HG03457 (cell line): ENCODE data around the gene TMIGD3.
"Not testable (repeated sequence)": the region's sequence is repeated elsewhere in the genome, so short reads cannot be mapped to it uniquely, and the experiment has no call there.

ENCODE experiments used
- ATAC-seq: cut with Tn5 transposase; IDR thresholded peaks from one replicate; pipeline ENCODE4 v1.9.1; 2021; ENCODE audit warnings: moderate number of reproducible peaks; ENCODE audit not compliant: unreplicated experiment

TMIGD3 gene

DNA sequence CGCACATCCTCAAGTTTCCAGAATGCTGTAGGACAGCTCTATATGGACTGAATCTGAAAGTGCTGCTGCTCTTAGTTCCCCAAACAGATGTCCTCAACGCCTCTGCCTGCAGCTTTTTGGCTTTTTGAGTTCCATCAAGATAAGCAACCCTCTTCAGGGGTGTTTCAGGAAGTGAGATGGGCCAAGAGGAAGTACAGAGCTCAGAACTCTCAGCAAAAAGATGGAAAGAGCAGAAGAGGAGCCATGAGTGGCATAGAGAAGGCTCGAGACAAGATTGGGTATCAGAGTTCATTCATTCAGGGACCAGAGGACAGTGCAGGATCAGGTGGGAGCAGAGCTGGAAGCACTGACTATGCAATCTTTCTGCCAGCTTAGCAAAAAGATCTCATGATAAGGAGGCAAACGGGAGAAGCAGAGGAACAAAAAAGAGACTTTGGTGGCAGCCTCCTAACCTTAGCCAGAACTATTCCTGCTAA lies at the start of gene TMIGD3, which contains the start of gene ADORA3:
Gene TMIGD3 (minus strand): TSS at position 49 of the 476 bp plus-strand sequence. CDS start 279 bp downstream, outside the sequence.
Gene ADORA3 (minus strand): TSS at position 49 of the 476 bp plus-strand sequence. CDS start 279 bp downstream, outside the sequence.
- no peak for ATAC-seq

DNA sequence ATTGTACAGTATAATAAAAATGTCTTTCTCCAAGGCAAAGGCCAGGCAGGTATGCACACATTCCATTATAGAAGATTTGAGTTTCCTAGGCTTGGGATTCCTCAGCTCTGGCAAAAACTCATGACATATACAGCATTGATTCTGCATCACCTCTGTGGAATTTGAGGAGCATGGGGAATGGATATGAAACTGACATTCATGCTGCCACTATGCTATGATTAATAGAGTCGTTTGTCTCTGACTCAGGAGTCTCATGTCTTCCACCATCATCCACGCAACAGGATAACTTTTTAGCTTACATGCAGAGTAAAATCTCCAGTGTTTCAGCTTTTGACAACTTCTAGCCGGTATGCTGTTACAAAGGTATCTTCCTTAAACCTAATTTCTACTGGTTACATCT lies 49.8 kb upstream of the TMIGD3 start:
- ATAC-seq, result no peak

DNA sequence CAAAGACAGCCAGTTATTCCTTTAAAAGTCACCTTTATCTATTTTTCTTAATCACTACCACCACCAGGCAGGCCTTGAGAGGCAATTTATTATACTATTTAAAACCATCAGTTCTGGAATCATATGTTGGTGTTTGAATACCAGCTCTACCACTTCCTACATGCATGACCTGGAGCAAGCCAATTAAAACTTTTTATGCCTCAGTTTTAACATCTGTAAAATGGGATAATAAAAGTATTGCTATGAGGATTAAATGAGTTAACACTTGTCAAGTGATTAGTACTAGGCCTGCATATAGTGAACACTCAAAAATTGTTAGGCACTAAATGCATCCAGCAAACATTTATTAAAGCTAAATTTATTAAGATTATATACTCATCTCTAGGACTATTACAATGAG lies 49.2 kb upstream of the TMIGD3 start:
- ATAC-seq, result no peak

DNA sequence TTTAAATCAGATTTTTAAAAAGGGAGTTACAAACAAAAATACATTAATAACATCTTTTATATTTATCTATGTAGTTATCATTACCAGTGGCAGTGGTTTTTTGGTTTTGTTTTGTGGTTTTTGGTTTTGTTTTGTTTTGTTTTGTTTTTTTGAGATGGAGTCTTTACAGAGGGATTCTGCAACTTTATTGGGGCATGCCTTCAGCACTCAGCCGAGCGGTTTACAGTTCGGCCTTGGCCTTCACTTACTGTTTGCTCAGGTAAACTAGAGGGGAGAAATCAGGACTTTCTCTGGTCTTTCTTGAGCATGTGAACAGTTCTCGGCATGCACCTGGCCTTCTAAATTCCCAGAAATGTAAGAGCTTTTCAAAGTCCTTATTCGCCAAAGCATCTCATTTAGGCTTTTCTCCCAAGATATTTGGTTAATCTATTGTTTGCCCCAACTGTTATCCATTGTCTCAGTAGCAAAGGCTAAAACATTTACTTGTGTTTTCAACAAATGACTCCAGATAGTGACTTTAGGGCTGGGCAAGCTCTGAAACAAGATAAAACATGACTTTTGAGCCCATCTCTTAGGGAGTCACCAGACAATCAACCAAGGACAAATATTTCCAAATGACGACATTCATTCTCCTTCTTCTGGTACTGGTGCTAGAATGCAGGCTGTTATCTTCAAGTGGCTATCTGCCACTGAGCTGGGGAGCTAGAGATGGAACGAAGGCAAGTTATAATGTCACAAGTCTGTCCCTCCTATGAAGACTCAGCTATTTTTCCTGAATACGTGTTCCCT lies 48.4 kb upstream of the TMIGD3 start:
- no peak for ATAC-seq

DNA sequence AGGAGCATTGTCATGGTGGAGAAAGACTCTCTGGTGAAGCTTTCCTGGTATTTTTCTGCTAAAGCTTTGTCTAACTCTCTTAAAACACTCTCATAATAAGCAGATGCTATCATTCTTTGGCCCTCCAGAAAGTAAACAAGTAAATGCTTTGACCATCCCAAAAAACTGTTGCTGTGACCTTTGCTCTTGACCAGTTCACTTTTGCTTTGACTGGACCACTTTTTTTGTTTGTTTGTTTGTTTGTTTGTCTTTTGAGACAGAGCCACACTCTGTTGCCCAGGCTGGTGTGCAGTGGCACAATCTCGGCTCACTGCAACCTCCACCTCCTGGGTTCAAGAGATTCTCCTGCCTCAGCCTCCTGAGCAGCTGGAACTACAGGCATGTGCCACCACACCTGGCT lies 44.4 kb upstream of the TMIGD3 start:
- not testable (repeated sequence) for ATAC-seq

DNA sequence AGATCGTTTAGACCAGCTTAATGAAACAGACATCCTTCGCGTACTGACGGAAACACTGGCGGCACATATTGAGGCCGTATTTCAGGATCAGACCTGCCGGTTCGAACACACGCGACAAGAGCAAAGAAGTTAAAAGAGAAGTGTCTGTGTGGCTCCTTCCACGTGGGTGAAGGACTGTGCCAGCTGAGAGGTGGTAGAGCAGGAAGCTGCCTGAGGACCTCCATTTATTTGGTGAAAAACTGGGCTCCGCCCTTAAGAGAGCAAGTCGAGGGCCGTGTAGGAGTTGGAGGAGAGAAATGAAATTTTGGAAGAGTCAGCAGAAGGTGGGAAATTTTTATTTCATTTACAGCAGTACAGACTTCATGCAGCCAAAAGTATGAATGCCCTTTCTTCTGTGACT lies 38.8 kb upstream of the TMIGD3 start:
- no peak for ATAC-seq

DNA sequence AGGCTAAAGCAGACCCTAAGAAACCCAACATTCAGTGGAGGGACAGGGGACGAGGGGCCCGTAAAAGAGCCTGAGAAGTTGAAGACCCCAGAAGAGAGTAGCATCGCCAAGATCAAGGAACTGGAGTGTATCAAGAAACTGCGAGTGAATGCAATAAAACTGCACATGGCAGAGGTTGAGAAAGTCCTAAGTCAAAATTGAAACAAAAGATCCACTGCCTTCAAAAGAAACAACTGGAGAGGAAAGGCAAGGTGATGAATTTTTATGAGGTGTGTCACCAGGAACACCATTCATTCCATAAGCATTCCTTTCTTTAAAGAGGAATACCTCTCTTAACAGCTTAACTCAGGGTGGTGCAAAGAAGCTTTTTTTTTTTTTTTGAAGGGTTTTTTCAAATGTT lies 38.3 kb upstream of the TMIGD3 start:
- no peak for ATAC-seq

DNA sequence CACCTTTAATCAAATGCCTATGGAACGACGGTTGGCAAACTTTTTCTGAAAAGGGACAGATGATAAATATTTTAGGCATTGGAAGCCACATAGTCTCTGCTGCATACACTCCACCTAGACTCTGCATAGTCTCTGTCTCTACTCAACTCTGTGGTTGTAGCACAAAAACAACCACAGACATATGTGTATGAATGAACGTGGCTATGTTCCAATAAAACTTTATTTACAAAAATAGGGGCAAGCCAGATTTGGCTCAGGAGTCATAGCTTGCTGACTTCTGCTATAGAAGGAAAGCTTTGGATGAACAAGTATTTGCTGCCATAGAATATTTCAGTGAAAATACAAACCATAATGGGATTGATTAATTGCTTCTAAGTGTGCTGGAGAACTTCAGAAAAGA lies 37.5 kb upstream of the TMIGD3 start:
- ATAC-seq, result no peak

DNA sequence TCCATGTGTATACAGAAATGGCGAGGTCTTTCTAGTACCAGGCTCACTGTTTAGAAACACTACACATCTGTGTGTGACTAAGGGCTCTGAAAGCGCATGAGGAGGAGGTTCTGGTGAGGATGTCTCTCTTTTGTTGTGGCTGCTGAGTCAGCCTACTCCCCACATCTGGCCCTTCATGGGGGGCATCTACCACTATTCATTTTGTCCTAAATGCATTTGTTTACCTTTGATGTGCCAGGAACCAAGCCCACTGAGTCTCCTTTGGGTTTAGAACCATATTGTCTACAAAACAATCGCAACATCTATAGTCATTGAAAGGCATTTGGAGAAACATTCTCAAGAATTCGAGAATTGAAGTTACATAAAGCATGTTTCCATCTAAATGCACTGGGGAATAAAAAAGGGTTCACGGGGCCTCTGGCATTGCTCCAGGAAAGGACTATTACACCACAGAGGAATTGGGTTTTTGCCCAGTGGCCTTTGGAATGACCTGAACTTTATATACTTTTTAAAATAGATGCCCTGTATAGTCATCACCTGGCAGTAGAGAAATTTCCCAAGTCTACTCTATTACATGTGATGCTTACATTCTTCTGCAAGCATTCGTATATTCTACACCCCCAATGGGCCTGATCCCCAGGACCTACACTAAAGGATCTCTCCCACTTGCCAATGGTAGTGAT lies 35.1 kb upstream of the TMIGD3 start:
- ATAC-seq, result no peak

DNA sequence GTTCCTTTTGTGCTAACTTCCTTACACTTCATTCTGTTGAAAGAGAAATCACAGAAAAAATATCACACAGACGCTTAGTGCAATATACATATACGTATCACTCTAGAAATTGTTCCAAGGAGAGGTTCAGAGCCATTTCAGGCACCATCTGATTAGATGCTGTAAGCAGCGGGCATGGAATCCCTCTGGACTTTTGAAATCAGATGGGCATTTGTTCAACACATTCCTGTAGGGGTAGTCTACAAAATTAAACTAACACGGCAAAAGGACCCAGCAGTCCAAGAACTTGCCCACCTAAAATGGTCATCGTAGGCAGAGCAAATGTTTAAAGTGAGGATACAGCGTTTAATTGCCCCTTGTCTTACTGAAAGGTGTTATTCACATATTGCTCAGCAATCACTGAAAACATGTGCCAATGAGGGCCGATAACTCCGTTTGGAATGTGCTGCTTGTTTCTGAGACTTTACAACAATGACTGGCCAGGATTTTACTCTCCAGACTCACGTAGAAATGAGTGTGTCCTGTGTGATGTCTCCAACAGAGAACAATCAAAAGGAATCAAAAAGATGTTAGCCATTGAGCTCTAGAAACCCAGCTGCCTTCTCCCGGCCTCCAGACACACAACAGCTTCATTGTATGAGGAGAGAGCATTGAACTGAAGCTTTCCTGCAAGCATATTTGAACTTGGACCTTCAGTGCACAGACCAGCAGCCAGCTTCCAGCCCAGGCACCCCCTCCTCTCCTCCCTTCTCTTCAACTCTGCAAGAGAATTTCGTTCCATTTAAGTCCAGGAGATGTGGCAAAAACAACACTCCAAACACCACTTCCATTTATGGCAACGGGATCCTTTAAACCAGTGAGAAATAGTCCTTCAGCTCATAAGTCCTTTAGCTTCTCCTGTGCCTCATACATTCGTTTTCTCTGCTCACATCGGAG lies 32.1 kb upstream of the TMIGD3 start:
- no peak for ATAC-seq

DNA sequence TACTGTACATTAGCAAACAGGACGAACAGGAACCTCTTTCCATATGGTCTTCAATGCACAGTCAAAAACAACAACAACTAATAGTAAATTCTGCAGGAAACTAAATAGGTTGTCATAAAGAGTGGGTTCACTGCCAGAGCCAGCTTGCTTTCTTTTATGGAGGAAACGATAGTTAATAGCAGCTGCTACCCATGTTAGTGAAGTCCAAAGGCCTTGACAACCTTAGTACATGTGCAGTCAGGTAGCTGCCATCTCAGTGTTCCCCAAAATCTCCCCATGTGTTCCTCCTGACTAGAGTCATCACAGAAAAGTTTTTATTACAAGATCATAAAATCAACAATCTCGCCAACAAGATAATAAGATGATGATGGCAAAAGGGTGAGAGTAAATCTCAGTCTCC lies 16.6 kb upstream of the TMIGD3 start:
- no peak for ATAC-seq

DNA sequence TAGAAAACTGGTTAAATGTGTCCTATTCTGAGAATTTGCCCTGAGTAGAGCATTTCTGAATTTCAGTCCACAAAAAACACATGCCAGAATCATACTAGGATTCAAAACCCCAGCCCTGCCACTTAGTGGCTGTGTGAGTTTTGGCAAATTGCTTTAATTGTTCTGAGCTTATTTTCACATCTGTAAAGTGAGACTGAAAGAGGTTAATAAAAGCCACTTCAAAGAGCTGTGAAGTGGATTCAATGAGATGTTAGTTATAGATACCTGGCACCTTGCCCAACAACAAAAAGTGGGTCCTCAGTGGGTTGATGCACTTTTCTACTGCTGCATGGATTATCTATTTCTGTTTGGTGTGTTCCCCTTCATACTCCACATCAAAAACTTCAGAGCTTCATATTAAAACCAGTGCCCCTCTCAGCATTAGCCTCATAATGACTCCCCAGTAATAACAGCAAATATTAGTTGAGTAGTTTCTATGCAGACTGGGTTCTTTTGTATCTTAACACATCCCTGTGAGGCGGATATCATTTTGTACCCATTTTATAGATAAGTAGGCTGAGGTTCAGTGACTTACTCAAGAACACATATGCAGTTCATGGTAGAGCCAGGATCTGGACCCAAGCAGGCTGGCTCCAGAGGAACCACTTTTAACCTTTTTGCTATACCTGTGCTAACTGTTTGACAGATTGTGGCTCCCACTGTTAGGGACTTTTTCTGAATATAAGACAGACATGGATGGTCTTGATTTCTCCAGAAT lies 14.2 kb upstream of the TMIGD3 start:
- ATAC-seq, result no peak

DNA sequence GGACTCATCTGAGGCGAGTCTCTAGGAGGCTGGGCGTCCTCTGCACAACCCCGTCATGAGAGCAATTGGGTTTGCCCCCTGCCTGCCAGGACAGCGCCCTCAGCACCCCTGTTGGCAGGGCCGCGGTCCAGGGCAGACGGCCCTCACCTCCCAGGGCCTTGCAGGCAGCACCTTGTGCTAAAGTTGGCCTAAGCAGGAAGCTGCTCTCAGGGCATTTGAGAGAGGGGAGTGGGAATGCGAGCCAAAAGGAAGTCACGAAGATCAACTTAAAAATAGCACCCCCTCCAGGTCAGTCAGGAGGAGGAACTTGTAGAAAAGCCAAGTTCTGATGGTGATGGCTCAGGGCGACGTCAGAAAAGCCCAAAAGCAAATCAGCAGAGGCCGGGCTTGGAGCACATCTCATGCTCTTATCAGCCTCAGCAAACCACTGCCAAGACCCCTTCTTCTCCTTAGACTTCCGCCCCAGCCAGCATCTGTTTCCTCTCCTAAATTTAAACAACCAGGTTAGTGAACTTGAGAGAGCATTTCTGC lies 12.6 kb upstream of the TMIGD3 start:
- ATAC-seq, result no peak

DNA sequence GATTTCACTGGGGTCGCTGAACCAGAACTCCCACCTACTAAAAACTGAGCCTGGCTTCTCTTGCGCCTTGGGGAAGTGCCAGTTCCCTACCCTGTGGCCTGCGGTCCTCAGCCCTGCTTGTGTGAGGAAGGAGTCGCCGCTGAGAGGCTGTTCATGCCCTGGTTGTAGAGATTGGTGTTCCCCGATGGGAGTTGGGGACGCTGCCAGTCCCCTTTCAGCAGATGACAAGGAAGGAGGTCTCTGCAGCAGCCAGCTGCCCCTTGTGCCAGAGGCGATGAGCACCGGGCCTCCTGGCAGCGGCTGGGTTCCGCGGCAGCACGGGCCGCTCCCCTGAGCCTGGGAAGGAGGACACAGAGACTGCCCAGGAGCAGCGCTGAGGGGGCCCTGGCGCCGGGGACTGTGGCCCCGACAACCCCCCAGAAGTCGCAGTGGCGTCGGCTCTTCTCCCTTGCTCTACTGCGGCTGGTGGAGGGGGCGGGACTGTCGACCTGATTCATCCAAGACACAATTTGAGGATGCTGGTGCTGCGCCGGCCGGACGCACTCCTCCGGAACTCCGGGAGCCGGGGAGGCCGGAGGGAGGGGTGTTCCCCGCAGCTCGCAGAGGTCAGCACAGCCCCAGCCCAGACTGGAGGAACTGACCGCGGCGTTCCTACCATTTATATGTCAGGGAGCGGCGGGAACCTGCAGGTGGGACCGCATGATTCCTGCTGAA lies 12.0 kb upstream of the TMIGD3 start:
- no peak for ATAC-seq

DNA sequence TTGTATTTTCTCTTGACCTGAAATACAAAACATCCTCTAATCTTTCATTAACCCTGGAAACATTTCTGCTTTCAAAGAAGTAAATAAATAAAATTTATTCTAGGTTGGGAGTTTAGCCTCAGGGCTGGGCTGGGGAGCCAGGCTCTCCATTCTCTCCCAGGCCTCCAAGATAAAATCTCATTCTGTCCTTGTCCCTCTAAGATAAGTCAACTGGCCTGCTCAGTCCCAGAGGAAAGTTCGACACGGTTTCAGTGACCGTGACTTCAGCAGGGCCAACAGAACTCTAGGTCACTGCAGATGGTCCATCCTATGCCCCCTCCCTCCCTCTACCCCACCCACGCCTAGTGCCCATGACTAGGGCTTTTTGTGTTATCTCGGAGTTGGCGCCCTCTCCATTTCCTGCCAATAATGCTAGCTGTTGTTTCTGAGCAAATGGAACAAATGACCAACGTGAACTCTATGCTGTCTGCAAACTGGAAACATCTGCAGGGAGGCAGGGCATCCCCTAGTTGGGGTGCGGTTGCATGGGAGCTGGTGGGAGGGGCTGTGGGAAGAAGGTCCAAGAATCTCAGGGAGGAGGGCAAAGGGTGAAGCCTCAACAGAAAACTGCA lies 10.1 kb upstream of the TMIGD3 start:
- ATAC-seq, result no peak

DNA sequence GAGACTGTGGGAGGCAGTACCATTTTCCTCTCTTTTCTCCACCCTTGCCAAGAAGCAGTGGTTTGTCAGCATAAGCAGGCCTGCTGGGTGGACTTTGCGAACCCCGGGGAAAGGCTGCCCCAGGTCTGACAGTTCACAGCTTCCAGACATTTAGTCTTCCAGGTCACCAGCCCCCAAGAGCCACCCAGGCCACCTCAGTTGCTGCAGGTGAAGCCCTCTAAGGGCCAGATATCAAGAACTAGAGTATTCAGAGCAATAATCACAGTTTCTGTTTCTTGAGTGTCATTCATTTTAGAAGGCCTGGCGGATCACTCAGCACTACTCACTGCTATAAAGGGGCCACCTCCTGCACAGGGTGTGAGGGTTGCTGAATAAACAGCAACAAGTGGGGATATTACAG lies 9.5 kb upstream of the TMIGD3 start:
- ATAC-seq, result no peak

DNA sequence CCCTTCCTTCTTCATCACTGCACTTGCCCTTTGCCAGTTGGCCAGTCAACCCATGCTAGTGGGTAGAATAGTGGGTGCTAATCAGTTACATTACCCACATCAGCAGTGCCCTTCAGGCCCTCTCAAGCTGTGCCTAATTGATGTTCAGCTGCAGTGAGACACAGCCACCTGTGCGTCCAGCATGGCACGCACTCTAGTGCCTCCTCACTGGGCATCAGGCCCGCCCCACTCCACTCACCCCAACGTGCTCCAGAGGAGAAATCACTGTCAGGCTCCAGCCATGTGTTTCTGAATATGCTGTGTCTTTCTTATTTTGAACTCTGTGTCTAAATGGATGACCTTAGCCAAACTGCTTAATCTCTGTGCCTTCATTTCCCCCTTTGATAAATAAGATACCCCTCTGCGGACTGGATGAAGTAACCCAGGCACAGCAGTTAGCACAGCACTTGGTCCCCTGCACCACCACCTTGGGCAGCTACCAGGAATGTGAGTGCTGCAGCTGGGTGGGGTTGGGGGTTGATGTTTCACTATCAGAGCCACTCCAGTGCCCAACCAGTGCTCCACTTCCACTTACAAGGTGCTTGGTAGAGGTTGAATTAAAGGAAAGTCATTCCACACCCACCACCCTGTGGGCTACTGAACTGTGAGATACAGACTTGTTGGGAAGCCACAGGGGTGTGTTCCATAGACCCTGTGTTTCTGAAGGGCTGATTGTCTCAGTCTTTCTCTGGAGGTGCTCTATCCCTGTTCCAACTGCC lies 8.9 kb upstream of the TMIGD3 start:
- no peak for ATAC-seq

DNA sequence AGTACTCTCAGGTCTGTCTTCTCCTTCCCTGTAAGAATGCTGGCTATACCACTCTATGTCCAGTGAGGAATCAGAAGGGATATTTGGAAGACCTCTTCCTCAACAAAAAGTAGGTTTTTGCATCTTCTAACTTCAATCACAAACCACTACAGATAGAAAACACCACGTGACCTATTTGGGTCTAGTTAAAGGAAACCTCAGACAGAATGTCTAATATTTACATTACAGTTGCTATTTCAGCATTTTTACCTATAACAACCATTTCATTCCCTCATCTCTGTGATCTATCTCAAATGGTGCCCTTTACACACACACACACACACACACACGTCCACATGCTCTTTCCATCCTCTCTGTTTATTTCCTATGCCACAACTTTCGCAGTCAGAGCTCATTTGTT lies 7.9 kb upstream of the TMIGD3 start:
- no peak for ATAC-seq
